ENCODE measurements around the gene SMKR1.

DNA sequence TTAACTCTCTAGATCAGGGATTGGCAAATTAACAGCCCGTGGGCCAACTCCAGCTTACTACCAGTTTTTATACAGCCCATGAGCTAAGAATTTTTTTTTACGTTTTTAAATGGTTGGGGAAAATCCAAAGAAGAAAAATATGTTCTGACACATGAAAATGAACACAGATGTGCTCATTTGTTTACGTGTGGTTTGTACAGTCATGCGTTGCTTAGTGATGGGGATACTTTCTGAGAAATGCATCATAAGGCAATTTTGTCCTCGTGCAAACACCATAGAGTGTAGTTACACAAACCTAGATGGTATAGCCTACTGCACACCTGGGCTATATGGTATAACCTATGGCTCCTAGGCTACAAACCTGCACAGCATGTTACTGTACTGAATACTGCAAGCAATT, 8.3 kb upstream of the SMKR1 start:
- TF ChIP-seq, protein P1, sequence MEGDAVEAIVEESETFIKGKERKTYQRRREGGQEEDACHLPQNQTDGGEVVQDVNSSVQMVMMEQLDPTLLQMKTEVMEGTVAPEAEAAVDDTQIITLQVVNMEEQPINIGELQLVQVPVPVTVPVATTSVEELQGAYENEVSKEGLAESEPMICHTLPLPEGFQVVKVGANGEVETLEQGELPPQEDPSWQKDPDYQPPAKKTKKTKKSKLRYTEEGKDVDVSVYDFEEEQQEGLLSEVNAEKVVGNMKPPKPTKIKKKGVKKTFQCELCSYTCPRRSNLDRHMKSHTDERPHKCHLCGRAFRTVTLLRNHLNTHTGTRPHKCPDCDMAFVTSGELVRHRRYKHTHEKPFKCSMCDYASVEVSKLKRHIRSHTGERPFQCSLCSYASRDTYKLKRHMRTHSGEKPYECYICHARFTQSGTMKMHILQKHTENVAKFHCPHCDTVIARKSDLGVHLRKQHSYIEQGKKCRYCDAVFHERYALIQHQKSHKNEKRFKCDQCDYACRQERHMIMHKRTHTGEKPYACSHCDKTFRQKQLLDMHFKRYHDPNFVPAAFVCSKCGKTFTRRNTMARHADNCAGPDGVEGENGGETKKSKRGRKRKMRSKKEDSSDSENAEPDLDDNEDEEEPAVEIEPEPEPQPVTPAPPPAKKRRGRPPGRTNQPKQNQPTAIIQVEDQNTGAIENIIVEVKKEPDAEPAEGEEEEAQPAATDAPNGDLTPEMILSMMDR (IDR thresholded peaks at IDR 0.05), result no peak
- TF ChIP-seq POLR2A (IDR thresholded peaks at IDR 0.05) (no peak), POLR2AphosphoS5 (IDR thresholded peaks at IDR 0.05) (no peak)
